Activated T-helper 1 cell treated with anti-CD3 and anti-CD28 coated beads, Interleukin-2, amount 50 U/mL, for 16 hours (primary cell): Measurements from ENCODE around the gene BGN.

Source experiments
- DNase-seq, 2 donors: peaks; one replicate each; pipeline ENCODE4 v3.0.0-alpha.2; 2020; ENCODE audit warnings: low read depth in 1 of 2, low spot score in 1 of 2

Gene BGN

DNA sequence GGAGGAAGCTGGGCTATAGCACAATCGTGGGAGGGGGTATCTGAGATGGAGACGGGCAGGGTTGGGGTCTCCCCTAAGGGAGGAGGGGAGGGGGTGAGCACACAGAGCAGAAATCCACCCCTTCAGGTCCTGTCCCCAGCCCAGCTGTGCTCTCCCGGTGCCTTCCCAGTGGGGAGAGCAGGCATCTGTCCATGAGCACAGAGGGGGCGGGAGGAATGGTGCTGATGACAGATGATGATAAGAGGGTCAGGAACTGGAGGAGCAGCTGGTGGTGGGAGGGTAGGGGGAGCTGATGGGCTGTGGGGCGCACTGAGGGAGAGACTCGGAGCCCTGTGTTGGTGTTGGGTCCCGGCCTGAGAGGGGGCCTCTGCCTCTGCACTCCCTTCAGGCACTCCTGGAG is 31.3 kb downstream of the BGN start:
- no peak for DNase-seq

DNA sequence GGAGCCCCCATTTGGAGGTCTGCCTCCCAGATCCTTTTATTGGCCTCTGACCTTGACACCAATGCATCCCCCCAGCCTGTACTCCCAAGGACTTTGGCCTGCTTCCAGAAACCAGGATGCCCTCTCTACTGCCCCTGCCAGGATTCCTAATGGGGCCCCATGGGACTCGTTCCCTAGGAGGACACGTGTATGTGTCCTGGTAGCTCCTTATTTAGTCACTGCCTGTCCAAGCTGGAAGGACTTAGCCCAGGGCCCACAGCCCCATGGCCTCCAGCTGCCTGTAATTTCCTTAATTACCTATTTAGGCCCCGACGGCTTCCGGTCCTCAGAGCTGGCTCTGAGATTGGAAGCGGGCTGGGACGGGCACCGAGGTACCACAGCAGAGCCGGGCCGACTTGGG is 32.0 kb downstream of the BGN start:
- no peak for DNase-seq

- DNase-seq = no peak
Observed at GRCh38 chrX:153527208-153527607, 32.4 kb downstream of the BGN start.

GRCh38 chrX:153530411-153531129 is 35.8 kb downstream of the BGN start:
- DNase-seq = no peak

DNA sequence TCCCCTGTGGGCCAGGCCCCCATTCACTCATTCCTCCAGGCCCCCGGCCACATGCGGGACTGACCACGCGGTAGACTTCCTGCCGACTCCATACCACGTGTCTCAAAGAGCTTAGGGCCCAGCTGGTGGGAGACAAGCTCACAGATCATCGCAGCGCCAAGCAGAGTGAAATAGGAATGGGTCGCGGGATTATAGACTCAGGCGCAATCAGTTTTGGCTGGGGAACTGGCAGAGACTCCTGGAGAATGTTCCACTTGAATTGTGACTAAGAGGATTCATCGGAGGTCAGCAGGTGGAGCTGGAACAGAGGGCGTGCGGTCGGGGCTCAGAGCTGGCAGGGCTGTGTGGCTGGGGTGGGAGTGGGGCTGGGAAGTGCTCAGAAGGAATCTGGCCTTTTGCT is 38.3 kb downstream of the BGN start:
- DNase-seq = no peak

DNA sequence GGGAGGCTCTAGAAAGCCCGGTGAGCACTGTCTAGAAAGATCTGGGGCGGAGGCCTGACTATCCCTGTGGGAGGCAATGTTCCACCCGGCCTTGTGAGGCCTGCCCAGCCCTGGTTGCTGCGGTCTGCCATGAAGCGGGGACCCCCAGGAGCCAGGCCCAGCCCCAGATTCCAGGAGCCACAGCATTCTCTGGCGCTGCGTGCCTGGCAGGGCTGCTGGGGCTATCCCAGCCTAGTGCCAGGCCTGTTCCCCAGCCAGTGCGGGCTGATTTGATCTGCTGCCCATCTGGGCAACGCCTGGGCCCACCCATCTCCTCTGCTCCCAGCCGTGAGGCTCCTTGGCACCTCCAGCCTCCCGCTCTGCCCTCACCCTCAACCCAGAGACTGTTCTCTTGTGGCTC is 42.3 kb downstream of the BGN start:
- no peak for DNase-seq

DNA sequence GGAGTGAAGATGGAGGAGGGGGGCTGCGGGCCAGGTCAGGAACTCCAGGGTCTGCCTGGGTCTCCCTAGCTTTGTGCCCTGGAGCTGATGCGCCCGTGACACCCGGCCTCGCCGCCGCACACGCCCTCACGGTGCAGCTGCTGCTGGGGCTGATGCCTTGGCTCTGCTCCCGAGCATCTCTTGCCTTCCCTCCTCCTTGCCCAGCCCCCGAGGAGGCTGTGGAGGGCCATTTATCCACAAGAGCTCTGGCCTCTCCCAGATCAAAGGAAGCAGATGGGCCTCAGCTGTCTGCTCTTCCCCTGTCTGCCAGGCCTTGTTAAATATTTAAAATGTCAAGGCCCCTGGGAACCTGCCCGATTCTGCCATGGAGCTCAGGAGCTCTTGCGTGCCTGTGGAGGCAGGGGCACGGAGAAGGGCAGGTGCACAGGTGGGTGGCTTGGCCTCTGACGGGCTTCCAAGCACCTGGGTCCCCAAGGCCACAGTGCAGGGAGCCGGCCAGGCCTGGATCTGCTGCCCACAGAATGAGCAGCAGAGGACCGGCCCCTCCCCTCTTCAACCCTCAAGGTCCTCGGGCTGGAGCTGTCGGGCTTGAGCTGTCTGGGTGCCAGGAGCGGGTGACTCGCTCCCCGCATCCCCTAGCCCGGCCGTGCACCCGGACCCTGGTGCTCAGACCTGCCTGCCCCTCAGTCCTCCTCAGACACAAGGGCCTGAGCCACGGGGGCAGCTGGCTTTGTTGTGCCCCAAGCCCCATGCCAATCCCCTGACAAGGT is 42.9 kb downstream of the BGN start:
- DNase-seq = no peak

GRCh38 chrX:153538424-153538823 is 43.6 kb downstream of the BGN start:
- DNase-seq = no peak

GRCh38 chrX:153539171-153539978 is 44.6 kb downstream of the BGN start:
- peak; percentile 27 to 32 for DNase-seq

GRCh38 chrX:153539979-153540358 is 45.2 kb downstream of the BGN start:
- DNase-seq = no peak

- no peak for DNase-seq
Observed at GRCh38 chrX:153544727-153545126, 49.9 kb downstream of the BGN start.

DNA sequence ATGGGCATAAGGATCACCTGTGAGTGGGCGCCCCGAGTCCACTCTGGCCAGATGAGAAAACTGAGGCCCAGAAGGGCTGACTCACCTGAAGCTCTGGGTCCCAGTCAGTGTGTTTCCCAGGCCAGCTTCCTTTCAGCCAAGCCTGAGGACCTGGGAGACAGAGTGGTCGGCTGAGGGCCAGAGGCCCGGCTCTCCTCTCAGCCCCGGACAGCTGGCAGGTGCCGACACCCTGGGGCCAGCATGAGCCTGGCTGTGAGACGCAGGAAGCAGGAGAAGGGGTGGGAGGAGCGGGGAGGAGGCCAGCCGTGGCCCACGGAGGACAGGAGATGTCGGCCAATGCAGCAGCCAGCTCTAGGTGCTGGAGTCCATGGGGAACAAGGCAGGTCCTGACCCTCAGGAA is 51.6 kb downstream of the BGN start:
- DNase-seq = no peak

DNA sequence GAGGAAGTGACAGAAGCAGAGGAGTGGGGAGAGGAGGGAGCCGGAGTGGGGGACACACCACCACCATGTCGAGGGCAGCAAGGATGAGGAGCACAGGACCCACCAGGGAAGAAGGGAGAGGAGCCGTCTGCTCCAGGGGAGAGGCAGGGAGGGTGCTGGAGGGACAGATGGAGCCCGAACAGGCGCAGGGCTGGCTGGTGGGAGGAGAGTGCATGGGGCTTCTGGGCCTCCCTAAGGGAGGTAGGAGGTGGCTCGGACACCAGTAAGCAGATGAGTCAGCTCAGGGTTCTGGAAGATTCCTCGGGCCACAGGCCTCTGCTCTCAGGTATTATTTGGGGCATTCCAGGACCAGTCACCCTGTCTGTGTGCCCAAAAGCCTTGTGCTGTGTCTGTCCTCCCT is 52.4 kb downstream of the BGN start:
- DNase-seq = no peak

DNA sequence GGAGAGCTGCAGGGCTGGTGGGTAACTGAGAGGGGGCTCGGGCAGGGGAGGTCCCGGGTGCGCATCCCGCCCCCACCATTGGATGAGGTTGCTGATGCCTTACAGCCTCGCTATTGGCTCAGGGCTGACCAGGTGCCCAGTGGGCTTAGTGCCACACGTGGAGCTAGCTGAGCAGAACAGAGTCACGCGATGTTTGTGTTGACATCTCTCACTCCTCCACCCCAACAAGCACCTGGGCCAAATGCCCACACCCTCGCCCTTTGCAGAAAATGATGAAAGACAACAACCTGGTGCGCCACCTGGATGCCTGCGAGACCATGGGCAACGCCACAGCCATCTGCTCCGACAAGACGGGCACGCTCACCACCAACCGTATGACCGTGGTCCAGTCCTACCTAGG is 54.5 kb downstream of the BGN start:
- DNase-seq = no peak

DNA sequence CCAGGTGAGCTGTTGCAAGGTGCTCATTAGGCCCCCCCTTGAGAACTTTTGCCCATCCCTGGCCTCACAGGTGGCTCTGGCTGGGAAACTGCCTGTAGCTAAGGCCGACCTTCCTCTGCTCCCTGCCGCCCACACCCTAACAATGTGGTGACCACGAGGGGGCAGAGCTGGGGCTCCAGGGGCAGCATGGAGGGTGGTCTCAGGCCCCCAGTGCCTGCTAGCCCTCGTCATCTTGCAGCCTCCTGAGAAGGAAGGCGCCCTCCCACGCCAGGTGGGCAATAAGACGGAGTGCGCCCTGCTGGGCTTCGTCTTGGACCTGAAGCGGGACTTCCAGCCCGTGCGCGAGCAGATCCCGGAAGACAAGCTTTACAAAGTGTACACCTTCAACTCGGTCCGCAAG is 55.0 kb downstream of the BGN start:
- DNase-seq = no peak

DNA sequence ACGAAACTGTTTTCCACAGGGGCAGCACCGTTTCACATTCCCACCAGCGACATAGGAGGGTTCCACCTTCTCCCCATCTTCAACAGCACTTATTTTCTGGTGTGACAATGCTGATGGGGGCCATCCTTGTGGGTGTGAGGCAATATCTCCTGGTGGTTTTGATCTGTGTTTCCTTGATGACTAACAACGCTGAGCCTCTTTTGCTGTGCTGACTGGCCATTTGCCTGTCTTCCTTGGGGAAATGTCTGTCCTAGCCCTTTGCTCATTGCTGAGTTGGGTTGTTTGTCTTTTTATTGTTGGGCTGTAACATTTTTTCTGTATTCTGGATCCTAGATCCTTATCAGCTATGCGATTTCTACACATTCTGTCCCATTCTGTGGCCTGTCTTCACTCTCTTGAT is 56.4 kb downstream of the BGN start:
- DNase-seq = no peak

- peak; percentile 15 to 29 for DNase-seq
Observed at GRCh38 chrX:153554519-153555167, 59.9 kb downstream of the BGN start.

DNA sequence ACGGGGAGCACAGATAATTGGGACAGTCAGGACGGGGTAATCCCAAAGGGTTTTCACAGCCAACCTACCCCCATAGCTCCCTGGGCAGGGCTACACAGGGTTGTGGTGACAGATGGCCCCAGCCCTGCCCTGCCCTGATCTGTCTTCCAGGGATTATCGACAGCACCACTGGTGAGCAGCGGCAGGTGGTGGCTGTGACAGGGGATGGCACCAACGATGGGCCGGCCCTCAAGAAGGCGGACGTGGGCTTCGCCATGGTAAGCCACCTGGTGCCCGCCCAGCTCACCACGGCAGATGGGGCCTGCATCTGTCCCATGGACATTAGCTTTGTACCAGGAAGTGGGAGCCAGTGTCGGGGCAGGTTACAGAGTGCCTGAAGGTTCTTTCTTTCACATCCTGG is 62.0 kb downstream of the BGN start:
- no peak for DNase-seq

GRCh38 chrX:153557618-153558355 is 63.0 kb downstream of the BGN start:
- no peak for DNase-seq
